SJSA1 (cell line): Measurements from ENCODE around the gene MYLK. TPM values are rescaled to one million over a fixed set of nuclear protein-coding genes. Genes with fewer than 3 reads are reported as not detected.
"Not testable (repeated sequence)": the region's sequence is repeated elsewhere in the genome, so short reads cannot be mapped to it uniquely, and the experiment has no call there.

Source experiments
- DNase-seq, 2 experiments: peaks; one replicate each; pipeline ENCODE4 v3.0.0-alpha.2; 2015 to 2020; ENCODE audit warnings: low spot score in 2 of 2, low read depth in 1 of 2
- H3K27ac ChIP-seq: fragments of 250-450 bp; sonication (Bioruptor Pico); 2 replicates; pipeline ENCODE4 v1.5.1; 2020; ENCODE audit warnings: mild to moderate bottlenecking, moderate library complexity
- H3K27me3 ChIP-seq: fragments of 250-450 bp; sonication (Bioruptor Pico); replicated peaks from 2 replicates; pipeline ENCODE4 v1.5.1; 2020; ENCODE audit warnings: mild to moderate bottlenecking, moderate library complexity
- H3K36me3 ChIP-seq: fragments of 250-450 bp; sonication (Bioruptor Pico); 2 replicates; pipeline ENCODE4 v1.5.1; 2020; ENCODE audit warnings: mild to moderate bottlenecking
- H3K4me1 ChIP-seq: fragments of 250-450 bp; sonication (Bioruptor Pico); replicated peaks from 2 replicates; pipeline ENCODE4 v1.6.1; 2021; ENCODE audit warnings: mild to moderate bottlenecking
- H3K4me3 ChIP-seq: fragments of 250-450 bp; sonication (Bioruptor Pico); 2 replicates; pipeline ENCODE4 v1.5.1; 2020; ENCODE audit warnings: mild to moderate bottlenecking
- H3K9me3 ChIP-seq: fragments of 250-450 bp; sonication (Bioruptor Pico); replicated peaks from 2 replicates; pipeline ENCODE4 v1.5.1; 2020; ENCODE audit warnings: mild to moderate bottlenecking
- total RNA-seq: library from RNA; depleted of rRNA; stranded (reverse); fragments of >200 nt; shearing (Covaris generic); gene quantifications from 2 replicates; pipeline ENCODE4 v1.2.3, GENCODE V29; 2014

MYLK gene
- total RNA-seq, 1 experiment from 2014 or later, result 147 TPM

GRCh38 chr3:123890991-123891390 lies 6.9 kb upstream of the MYLK start:
- H3K27me3 ChIP-seq, H3K36me3 ChIP-seq, DNase-seq, H3K27ac ChIP-seq, H3K9me3 ChIP-seq, H3K4me3 ChIP-seq, H3K4me1 ChIP-seq: not testable (repeated sequence)

GRCh38 chr3:123890162-123890561 lies 6.0 kb upstream of the MYLK start:
- H3K27ac ChIP-seq, DNase-seq, H3K36me3 ChIP-seq, H3K27me3 ChIP-seq, H3K4me1 ChIP-seq, H3K4me3 ChIP-seq, H3K9me3 ChIP-seq: not testable (repeated sequence)

- no peaks in the 10 kb centered on the region for H3K9me3 ChIP-seq
- no peak overlapping the region for H3K4me3 ChIP-seq
- no peak for DNase-seq
- no peaks in the 10 kb centered on the region for H3K27me3 ChIP-seq
- peaks cover 5% of the 10 kb centered on the region; the same call in 1 of the 2 replicates for H3K4me1 ChIP-seq
- no peak overlapping the region for H3K27ac ChIP-seq
- no peaks in the 10 kb centered on the region for H3K36me3 ChIP-seq
Measured at GRCh38 chr3:123884993-123885392, 861 bp upstream of the MYLK start.

GRCh38 chr3:123883701-123884202 lies 380 bp downstream of the MYLK start:
- H3K9me3 ChIP-seq, result no peaks in the 10 kb centered on the region
- no peak overlapping the region for H3K27ac ChIP-seq
- H3K36me3 ChIP-seq, result no peaks in the 10 kb centered on the region
- peaks cover 5% of the 10 kb centered on the region; the same call in 1 of the 2 replicates for H3K4me1 ChIP-seq
- H3K27me3 ChIP-seq, result no peaks in the 10 kb centered on the region
- peak overlapping the region; percentile 38 for H3K4me3 ChIP-seq
- DNase-seq, result no peak

GRCh38 chr3:123883111-123883510 lies 1.0 kb downstream of the MYLK start:
- H3K9me3 ChIP-seq, result no peaks in the 10 kb centered on the region
- H3K36me3 ChIP-seq, result no peaks in the 10 kb centered on the region
- H3K4me1 ChIP-seq, result peaks cover 5% of the 10 kb centered on the region; the same call in 1 of the 2 replicates
- H3K27me3 ChIP-seq, result no peaks in the 10 kb centered on the region
- H3K27ac ChIP-seq, result no peak overlapping the region
- no peak for DNase-seq
- no peak overlapping the region for H3K4me3 ChIP-seq

- DNase-seq, result no peak
- Histone ChIP-seq H3K4me3 (no peak overlapping the region), H3K4me1 (peaks cover 5% of the 10 kb centered on the region; the same call in 1 of the 2 replicates), H3K9me3 (no peaks in the 10 kb centered on the region), H3K27ac (no peak overlapping the region), H3K36me3 (no peaks in the 10 kb centered on the region), H3K27me3 (no peaks in the 10 kb centered on the region)
Measured at GRCh38 chr3:123881771-123882170, 2.4 kb downstream of the MYLK start.

- Histone ChIP-seq H3K9me3 (no peaks in the 10 kb centered on the region), H3K4me1 (peaks cover 5% of the 10 kb centered on the region; the same call in 1 of the 2 replicates), H3K27me3 (no peaks in the 10 kb centered on the region), H3K36me3 (no peaks in the 10 kb centered on the region), H3K27ac (no peak overlapping the region), H3K4me3 (no peak overlapping the region)
- DNase-seq, result peak; percentile 36 to 49
Measured at GRCh38 chr3:123880998-123881561, 3.1 kb downstream of the MYLK start.

GRCh38 chr3:123878807-123879206 lies 5.3 kb downstream of the MYLK start:
- H3K27me3 ChIP-seq, result no peaks in the 10 kb centered on the region
- no peak overlapping the region for H3K27ac ChIP-seq
- H3K4me1 ChIP-seq, result peaks cover 3% of the 10 kb centered on the region; the same call in 1 of the 2 replicates
- H3K4me3 ChIP-seq, result no peak overlapping the region
- no peak for DNase-seq
- no peaks in the 10 kb centered on the region for H3K9me3 ChIP-seq
- H3K36me3 ChIP-seq, result no peaks in the 10 kb centered on the region

- no peak for DNase-seq
- H3K4me1 ChIP-seq, result no peaks in the 10 kb centered on the region
- no peak overlapping the region for H3K4me3 ChIP-seq
- H3K27ac ChIP-seq, result no peak overlapping the region
- H3K36me3 ChIP-seq, result no peaks in the 10 kb centered on the region
- no peaks in the 10 kb centered on the region for H3K9me3 ChIP-seq
- H3K27me3 ChIP-seq, result no peaks in the 10 kb centered on the region
Measured at GRCh38 chr3:123877965-123878364, 6.2 kb downstream of the MYLK start.

- Histone ChIP-seq H3K4me3 (no peak overlapping the region), H3K27me3 (no peaks in the 10 kb centered on the region), H3K4me1 (no peaks in the 10 kb centered on the region), H3K9me3 (no peaks in the 10 kb centered on the region), H3K27ac (no peak overlapping the region), H3K36me3 (no peaks in the 10 kb centered on the region)
- DNase-seq, result no peak
Measured at GRCh38 chr3:123877466-123877865, 6.7 kb downstream of the MYLK start.

- H3K4me3 ChIP-seq, result no peak overlapping the region
- H3K9me3 ChIP-seq, result no peaks in the 10 kb centered on the region
- no peaks in the 10 kb centered on the region for H3K27me3 ChIP-seq
- no peak for DNase-seq
- H3K36me3 ChIP-seq, result no peaks in the 10 kb centered on the region
- peaks cover 5% of the 10 kb centered on the region for H3K4me1 ChIP-seq
- no peak overlapping the region for H3K27ac ChIP-seq
Measured at GRCh38 chr3:123876858-123877257, 7.3 kb downstream of the MYLK start.

- H3K27me3 ChIP-seq, result no peaks in the 10 kb centered on the region
- H3K4me1 ChIP-seq, result peaks cover 15% of the 10 kb centered on the region
- no peaks in the 10 kb centered on the region for H3K36me3 ChIP-seq
- H3K9me3 ChIP-seq, result no peaks in the 10 kb centered on the region
- no peak for DNase-seq
- no peak overlapping the region for H3K4me3 ChIP-seq
- no peak overlapping the region for H3K27ac ChIP-seq
Measured at GRCh38 chr3:123872621-123873020, 11.5 kb downstream of the MYLK start.

GRCh38 chr3:123871946-123872345 lies 12.2 kb downstream of the MYLK start:
- peaks cover 15% of the 10 kb centered on the region for H3K4me1 ChIP-seq
- H3K36me3 ChIP-seq, result no peaks in the 10 kb centered on the region
- H3K27ac ChIP-seq, result no peak overlapping the region
- DNase-seq, result peak in 1 of 2 experiments; percentile 21
- no peaks in the 10 kb centered on the region for H3K9me3 ChIP-seq
- no peaks in the 10 kb centered on the region for H3K27me3 ChIP-seq
- no peak overlapping the region for H3K4me3 ChIP-seq

- peak in 1 of 2 experiments; percentile 18 for DNase-seq
- no peak overlapping the region for H3K27ac ChIP-seq
Measured at GRCh38 chr3:123870033-123870432, 14.1 kb downstream of the MYLK start.

GRCh38 chr3:123869165-123869564 lies 15.0 kb downstream of the MYLK start:
- Histone ChIP-seq H3K27me3 (no peaks in the 10 kb centered on the region), H3K27ac (no peak overlapping the region), H3K9me3 (no peaks in the 10 kb centered on the region; the same call in 1 of the 2 replicates), H3K36me3 (no peaks in the 10 kb centered on the region), H3K4me3 (no peak overlapping the region), H3K4me1 (peaks cover 15% of the 10 kb centered on the region)
- no peak for DNase-seq

More at GRCh38 chr3:123870033-123870432, 14.1 kb downstream of the MYLK start:
- Histone ChIP-seq H3K36me3 (no peaks in the 10 kb centered on the region), H3K9me3 (no peaks in the 10 kb centered on the region; the same call in 1 of the 2 replicates), H3K4me1 (peaks cover 15% of the 10 kb centered on the region), H3K27me3 (no peaks in the 10 kb centered on the region), H3K4me3 (no peak overlapping the region)
